Uterus (tissue), 4 donors: Measurements from ENCODE around the gene OR5K2. TPM values are rescaled to one million over a fixed set of nuclear protein-coding genes. Genes with fewer than 3 reads are reported as not detected.

Experiments
- DNase-seq, 2 donors: peaks; one replicate each; pipeline ENCODE4 v3.0.0-alpha.2; 2019 to 2020
- H3K27ac ChIP-seq, 2 donors: fragments of 200-600 bp; sonication (generic); 1 replicate in 1 of 2; 2 replicates in 1 of 2; pipeline ENCODE4 v1.5.1; 2016 to 2018
- H3K27me3 ChIP-seq, 2 donors: fragments of 200-600 bp; sonication (generic); one replicate each; pipeline ENCODE4 v1.5.1; 2018 to 2019; ENCODE audit warnings: control low read depth in 1 of 2
- H3K36me3 ChIP-seq, 2 donors: fragments of 200-600 bp; sonication (generic); one replicate each; pipeline ENCODE4 v1.5.1; 2019; ENCODE audit warnings: control low read depth in 1 of 2
- H3K4me1 ChIP-seq, 2 donors: fragments of 200-600 bp; sonication (generic); one replicate each; pipeline ENCODE4 v1.5.1; 2018 to 2019; ENCODE audit warnings: control low read depth in 1 of 2
- H3K4me3 ChIP-seq, 2 donors: fragments of 200-600 bp; sonication (generic); 1 replicate in 1 of 2; 2 replicates in 1 of 2; pipeline ENCODE4 v1.5.1; 2018 to 2019; ENCODE audit warnings: mild to moderate bottlenecking in 1 of 2
- H3K9me3 ChIP-seq, 2 donors: fragments of 200-600 bp; sonication (generic); one replicate each; pipeline ENCODE4 v1.5.1; 2019; ENCODE audit warnings: control low read depth in 1 of 2
- POLR2A ChIP-seq, 2 donors: fragments of 450-650 bp; IDR thresholded peaks; one replicate each; pipeline ENCODE4 v1.6.1; 2016; ENCODE audit warnings: antibody characterized with exemption in 2 of 2, mild to moderate bottlenecking in 1 of 2, moderate library complexity in 1 of 2
- intact Hi-C: fragments of 100-400 bp; cut with DNase I; formaldehyde crosslinking; loops from one replicate; pipeline ENCODE4 v1.15.1; 2023; ENCODE audit warnings: low total_unique reads
- total RNA-seq, 4 donors: library from RNA; depleted of rRNA in 3 of 4; stranded (reverse); fragments of >200 nt in 3 of 4; gene quantifications; one replicate each; pipeline versions ENCODE4 v1.1.0 to v1.2.4, GENCODE V29; 2014 to 2023
- TF ChIP-seq, protein P1 (sequence below), 4 experiments: fragments of 200-600 bp in 2 of 4; fragments of 450-650 bp in 2 of 4; sonication (generic) in 2 of 4; IDR thresholded peaks; one replicate each; pipeline ENCODE4 v1.5.1; 2016 to 2019; ENCODE audit warnings: antibody characterized with exemption in 4 of 4, mild to moderate bottlenecking in 2 of 4, moderate library complexity in 1 of 4
- donor health status: DM: yes; HTN: yes; CAD: no.

Gene OR5K2
- total RNA-seq, 4 donors from 2014 or later: not detected

DNA sequence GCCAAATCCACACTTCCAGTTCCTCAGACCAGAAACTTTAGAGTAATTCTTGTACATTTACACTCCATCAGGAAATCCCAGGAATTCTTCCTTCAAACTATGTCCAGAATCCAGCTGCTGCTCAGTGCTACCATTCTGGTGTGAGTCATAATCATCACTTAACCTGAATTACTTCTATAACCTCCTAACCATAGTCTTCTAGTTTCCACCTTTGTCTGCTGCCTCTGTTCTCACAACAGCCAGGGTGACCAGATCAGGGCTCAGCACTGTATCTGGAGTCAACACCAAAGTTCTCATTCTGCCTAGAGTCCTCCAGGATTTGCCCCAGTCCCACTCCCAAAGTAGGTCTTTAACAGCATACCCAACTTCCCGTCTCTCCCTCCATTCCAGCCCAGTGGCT lies 21.9 kb downstream of the OR5K2 start:
- no peaks in the 10 kb centered on the region for H3K27me3 ChIP-seq
- H3K9me3 ChIP-seq: no peaks in the 10 kb centered on the region
- TF ChIP-seq, protein P1, sequence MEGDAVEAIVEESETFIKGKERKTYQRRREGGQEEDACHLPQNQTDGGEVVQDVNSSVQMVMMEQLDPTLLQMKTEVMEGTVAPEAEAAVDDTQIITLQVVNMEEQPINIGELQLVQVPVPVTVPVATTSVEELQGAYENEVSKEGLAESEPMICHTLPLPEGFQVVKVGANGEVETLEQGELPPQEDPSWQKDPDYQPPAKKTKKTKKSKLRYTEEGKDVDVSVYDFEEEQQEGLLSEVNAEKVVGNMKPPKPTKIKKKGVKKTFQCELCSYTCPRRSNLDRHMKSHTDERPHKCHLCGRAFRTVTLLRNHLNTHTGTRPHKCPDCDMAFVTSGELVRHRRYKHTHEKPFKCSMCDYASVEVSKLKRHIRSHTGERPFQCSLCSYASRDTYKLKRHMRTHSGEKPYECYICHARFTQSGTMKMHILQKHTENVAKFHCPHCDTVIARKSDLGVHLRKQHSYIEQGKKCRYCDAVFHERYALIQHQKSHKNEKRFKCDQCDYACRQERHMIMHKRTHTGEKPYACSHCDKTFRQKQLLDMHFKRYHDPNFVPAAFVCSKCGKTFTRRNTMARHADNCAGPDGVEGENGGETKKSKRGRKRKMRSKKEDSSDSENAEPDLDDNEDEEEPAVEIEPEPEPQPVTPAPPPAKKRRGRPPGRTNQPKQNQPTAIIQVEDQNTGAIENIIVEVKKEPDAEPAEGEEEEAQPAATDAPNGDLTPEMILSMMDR (IDR thresholded peaks at IDR 0.05): no peak
- no peak for TF ChIP-seq POLR2A (IDR thresholded peaks at IDR 0.05)
- DNase-seq: no peak
- H3K4me3 ChIP-seq: no peak overlapping the region
- peaks cover 0 to 18% of the 10 kb centered on the region in 2 donors for H3K4me1 ChIP-seq
- intact Hi-C loops: no loop called here
- no peaks in the 10 kb centered on the region for H3K36me3 ChIP-seq
- H3K27ac ChIP-seq: no peak overlapping the region

DNA sequence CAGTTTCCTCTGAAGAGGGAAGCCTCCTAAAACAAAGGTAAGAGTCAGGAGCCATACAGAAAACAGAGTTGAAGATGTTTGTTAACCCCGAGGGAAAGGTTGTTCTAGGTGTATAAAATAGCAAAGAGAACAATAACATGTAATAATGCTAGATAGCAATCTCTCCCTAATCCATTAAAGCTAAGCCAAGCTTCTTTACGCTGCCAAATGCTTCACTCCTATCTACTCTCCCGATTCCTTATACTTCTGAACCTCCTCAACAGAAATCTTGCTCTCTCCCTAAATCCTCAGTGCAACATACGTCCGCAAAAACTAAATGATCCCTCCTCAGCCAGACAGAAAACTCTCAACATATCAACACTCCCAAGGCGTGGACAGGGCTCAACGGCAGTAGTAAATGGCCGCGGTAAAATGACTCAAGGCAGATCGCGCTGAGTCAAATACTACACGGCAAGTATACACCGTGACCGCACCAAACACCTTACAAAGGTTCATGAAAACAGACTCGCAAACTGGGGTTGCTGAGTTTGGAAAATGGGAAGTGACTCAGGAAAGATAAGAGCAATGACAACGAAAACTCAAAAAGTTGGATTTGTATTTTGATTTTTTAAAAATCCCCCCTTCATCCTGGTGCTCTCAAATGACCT lies 24.5 kb downstream of the OR5K2 start:
- DNase-seq: peak; percentile 16 to 34
- H3K4me3 ChIP-seq: peak overlapping the region; percentile 73 to 77
- intact Hi-C loops: no loop called here

DNA sequence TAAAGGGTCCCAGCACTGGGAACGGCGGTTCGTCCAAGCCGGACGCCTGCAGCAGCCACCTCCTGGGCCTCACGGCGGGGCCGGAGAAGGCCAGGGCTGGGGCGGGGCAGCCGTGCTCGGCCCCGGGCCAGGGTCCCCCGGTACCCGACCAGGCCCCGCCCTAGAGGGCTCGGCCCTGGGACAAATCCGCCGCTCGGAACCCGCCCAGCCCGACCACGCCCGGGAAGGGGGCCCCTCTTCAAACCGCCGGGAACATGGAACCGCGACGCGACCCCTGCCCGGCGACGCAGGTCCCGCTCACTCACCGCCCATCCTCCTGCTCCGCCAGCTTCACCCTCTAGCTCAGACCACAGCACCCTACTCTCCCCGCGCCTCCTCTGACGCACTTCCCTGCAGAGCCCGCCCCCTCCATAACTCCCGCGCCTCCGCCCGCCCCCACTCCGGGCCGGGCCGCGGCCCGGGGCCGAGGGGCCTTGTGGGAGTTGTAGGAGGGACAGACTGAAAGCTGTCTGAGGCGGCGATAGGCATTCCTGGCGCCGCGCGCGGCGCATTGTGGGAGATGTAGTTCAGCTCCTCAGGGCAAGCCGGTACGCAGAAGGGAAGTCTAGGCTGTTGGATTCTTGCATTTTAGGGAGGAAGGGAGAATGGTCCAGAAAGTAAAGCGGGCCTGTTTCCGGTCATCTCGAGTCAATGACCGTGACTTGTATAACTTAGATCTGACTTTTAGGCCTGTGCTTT lies 25.2 kb downstream of the OR5K2 start, which contains the start of gene CLDND1:
TSS of gene CLDND1 (minus strand) at position 359 of the 738 bp plus-strand sequence. CDS start 1,478 bp downstream, outside the sequence.
- Histone ChIP-seq H3K27ac (peak within 1 kb of the TSS; percentile 96 to 97), H3K4me1 (peaks cover 0 to 18% of the 10 kb centered on the region in 2 donors), H3K27me3 (no peaks in the 10 kb centered on the region), H3K4me3 (peak within 1 kb of the TSS; percentile 73 to 77), H3K9me3 (no peaks in the 10 kb centered on the region), H3K36me3 (no peaks in the 10 kb centered on the region)
- DNase-seq: peak; percentile 97 to 98
- TF ChIP-seq, protein P1 (IDR thresholded peaks at IDR 0.05): peak in 1 of 4 experiments; percentile 4
- peak; percentile 79 to 92 for TF ChIP-seq POLR2A (IDR thresholded peaks at IDR 0.05)
- intact Hi-C loops: no loop called here

More for the DNA sequence above, 24.5 kb downstream of the OR5K2 start:
- Histone ChIP-seq H3K4me1 (peaks cover 0 to 18% of the 10 kb centered on the region in 2 donors), H3K36me3 (no peaks in the 10 kb centered on the region), H3K27me3 (no peaks in the 10 kb centered on the region), H3K27ac (peak overlapping the region; percentile 96 to 97), H3K9me3 (no peaks in the 10 kb centered on the region)
- no peak for TF ChIP-seq POLR2A (IDR thresholded peaks at IDR 0.05)
- TF ChIP-seq, protein P1 (IDR thresholded peaks at IDR 0.05): no peak

DNA sequence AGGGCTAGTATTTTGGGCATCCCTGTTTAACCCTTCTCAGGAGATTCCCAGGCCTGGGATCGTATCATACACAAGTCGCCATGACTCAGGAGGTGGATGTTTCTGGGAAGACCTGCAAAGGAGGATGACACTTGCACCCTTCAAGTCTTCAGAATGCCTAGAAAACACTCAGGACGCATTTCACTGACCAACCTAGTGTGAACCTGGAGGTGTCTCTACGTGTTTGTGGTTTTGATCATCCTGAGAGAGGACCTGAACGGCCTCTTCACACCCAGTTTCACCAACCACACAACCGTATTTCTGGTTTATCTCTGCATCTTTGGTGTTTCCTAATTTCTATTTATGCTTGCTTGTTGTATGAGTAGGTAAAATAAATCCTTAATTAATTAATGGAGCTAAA lies 28.0 kb downstream of the OR5K2 start:
- Histone ChIP-seq H3K27ac (no peak overlapping the region), H3K27me3 (no peaks in the 10 kb centered on the region), H3K4me1 (peaks cover 0 to 7% of the 10 kb centered on the region in 2 donors), H3K4me3 (no peak overlapping the region), H3K9me3 (no peaks in the 10 kb centered on the region), H3K36me3 (no peaks in the 10 kb centered on the region)
- TF ChIP-seq, protein P1 (IDR thresholded peaks at IDR 0.05): no peak
- TF ChIP-seq POLR2A (IDR thresholded peaks at IDR 0.05): no peak
- no peak for DNase-seq
- intact Hi-C loops: no loop called here
